NCI-H82 (cell line): Measurements from ENCODE around the gene PROSER3.

Experiments used
- DNase-seq: peaks from one replicate; lab custom pipeline; 2025; lab: John Stamatoyannopoulos, UW

Gene PROSER3

GRCh38 chr19:35777961-35778360, 20.0 kb downstream of the PROSER3 start:
- DNase-seq = no peak

- no peak for DNase-seq
Measured at GRCh38 chr19:35779033-35779432, 21.1 kb downstream of the PROSER3 start.

GRCh38 chr19:35780058-35780457, 22.1 kb downstream of the PROSER3 start:
- DNase-seq = no peak

GRCh38 chr19:35780717-35781116, 22.7 kb downstream of the PROSER3 start:
- no peak for DNase-seq

- no peak for DNase-seq
Measured at GRCh38 chr19:35781650-35782049, 23.7 kb downstream of the PROSER3 start.

- DNase-seq = no peak
Measured at GRCh38 chr19:35782589-35782988, 24.6 kb downstream of the PROSER3 start.

GRCh38 chr19:35783469-35784434, 25.8 kb downstream of the PROSER3 start:
- DNase-seq = no peak

- no peak for DNase-seq
Measured at GRCh38 chr19:35784503-35785338, 26.7 kb downstream of the PROSER3 start.

- DNase-seq = no peak
Measured at GRCh38 chr19:35785339-35785627, 27.3 kb downstream of the PROSER3 start.

- peak; percentile 50 for DNase-seq
Measured at GRCh38 chr19:35786299-35787160, 28.6 kb downstream of the PROSER3 start.

- no peak for DNase-seq
Measured at GRCh38 chr19:35787227-35787799, 29.3 kb downstream of the PROSER3 start.

- DNase-seq = no peak
Measured at GRCh38 chr19:35788205-35788960, 30.4 kb downstream of the PROSER3 start.

GRCh38 chr19:35789195-35789977, 31.4 kb downstream of the PROSER3 start:
- no peak for DNase-seq

GRCh38 chr19:35789978-35790944, 32.3 kb downstream of the PROSER3 start:
- DNase-seq = no peak

- peak; percentile 39 for DNase-seq
Measured at GRCh38 chr19:35790981-35791813, 33.2 kb downstream of the PROSER3 start.

GRCh38 chr19:35791814-35792279, 33.9 kb downstream of the PROSER3 start:
- DNase-seq = no peak

GRCh38 chr19:35792312-35792711, 34.3 kb downstream of the PROSER3 start:
- no peak for DNase-seq

- no peak for DNase-seq
Measured at GRCh38 chr19:35792888-35793287, 34.9 kb downstream of the PROSER3 start.
